ENCODE data around the gene RAB20. TPM values are rescaled to one million over a fixed set of nuclear protein-coding genes. Genes with fewer than 3 reads are reported as not detected.

The RAB20 gene
- polyA plus RNA-seq, 1 donor from 2014 or later: not detected

GRCh38 chr13:110495881-110496280 is 65.6 kb downstream of the RAB20 start:
- no peak overlapping the region for H2AFZ ChIP-seq (ENCODE audit: low read depth, low read length)
- no peak overlapping the region for H3K27ac ChIP-seq (ENCODE audit: low read length)
- H3F3A ChIP-seq (ENCODE audit: insufficient read depth, low read length, poor library complexity, severe bottlenecking): no peaks in the 10 kb centered on the region
- no peaks in the 10 kb centered on the region for H3K27me3 ChIP-seq (ENCODE audit: insufficient read depth, low read depth, low read length)
- H3K9ac ChIP-seq (ENCODE audit: low read length): no peak overlapping the region
- H4K20me1 ChIP-seq (ENCODE audit: insufficient read depth): no peaks in the 10 kb centered on the region
- no peaks in the 10 kb centered on the region for H3K9me3 ChIP-seq (ENCODE audit: low read length)
- no peak overlapping the region for H3K4me3 ChIP-seq (ENCODE audit: low read length)
- H3K79me2 ChIP-seq (replicated peaks; ENCODE audit: insufficient read depth, low read length): no peaks in the 10 kb centered on the region
- no peak for TF ChIP-seq EP300 (conservative IDR thresholded peaks at IDR 0.05; ENCODE audit: poor library complexity, severe bottlenecking)
- no peak for TF ChIP-seq SMC3 (conservative IDR thresholded peaks at IDR 0.05; ENCODE audit: poor library complexity)
- H3K36me3 ChIP-seq (ENCODE audit: insufficient read depth, low read length): no peaks in the 10 kb centered on the region
- H3K9me2 ChIP-seq (ENCODE audit: insufficient read depth, low read length): no peaks in the 10 kb centered on the region
- no peak overlapping the region for H3K4me2 ChIP-seq (ENCODE audit: low read length)

- Histone ChIP-seq H2AFZ (ENCODE audit: low read depth, low read length) (no peak overlapping the region), H3K27me3 (ENCODE audit: insufficient read depth, low read depth, low read length) (no peaks in the 10 kb centered on the region), H3K27ac (ENCODE audit: low read length) (no peak overlapping the region), H3K36me3 (ENCODE audit: insufficient read depth, low read length) (no peaks in the 10 kb centered on the region), H3K4me2 (ENCODE audit: low read length) (no peak overlapping the region), H3K4me3 (ENCODE audit: low read length) (no peak overlapping the region), H3K9me3 (ENCODE audit: low read length) (no peaks in the 10 kb centered on the region), H3K79me2 (replicated peaks; ENCODE audit: insufficient read depth, low read length) (no peaks in the 10 kb centered on the region), H3K9me2 (ENCODE audit: insufficient read depth, low read length) (no peaks in the 10 kb centered on the region), H3F3A (ENCODE audit: insufficient read depth, low read length, poor library complexity, severe bottlenecking) (no peaks in the 10 kb centered on the region), H4K20me1 (ENCODE audit: insufficient read depth) (no peaks in the 10 kb centered on the region), H3K9ac (ENCODE audit: low read length) (no peak overlapping the region)
- TF ChIP-seq EZH2 (IDR thresholded peaks at IDR 0.05; ENCODE audit: borderline replicate concordance, insufficient read depth, low read length, poor library complexity, severe bottlenecking) (no peak), TAF1 (IDR thresholded peaks at IDR 0.05; ENCODE audit: low read depth) (no peak), MXI1 (conservative IDR thresholded peaks at IDR 0.05; ENCODE audit: poor library complexity, severe bottlenecking) (no peak), CTCF (IDR thresholded peaks at IDR 0.05; ENCODE audit: poor library complexity, severe bottlenecking) (no peak)
These were observed 66.1 kb downstream of the RAB20 start for GRCh38 chr13:110495376-110495775.

- Histone ChIP-seq H3K9me3 (ENCODE audit: low read length) (no peaks in the 10 kb centered on the region), H3K79me2 (replicated peaks; ENCODE audit: insufficient read depth, low read length) (no peaks in the 10 kb centered on the region), H3K27ac (ENCODE audit: low read length) (no peak overlapping the region), H4K20me1 (ENCODE audit: insufficient read depth) (no peaks in the 10 kb centered on the region), H3K4me3 (ENCODE audit: low read length) (no peak overlapping the region), H3K4me2 (ENCODE audit: low read length) (no peak overlapping the region), H2AFZ (ENCODE audit: low read depth, low read length) (no peak overlapping the region), H3F3A (ENCODE audit: insufficient read depth, low read length, poor library complexity, severe bottlenecking) (no peaks in the 10 kb centered on the region), H3K9ac (ENCODE audit: low read length) (no peak overlapping the region), H3K27me3 (ENCODE audit: insufficient read depth, low read depth, low read length) (no peaks in the 10 kb centered on the region), H3K9me2 (ENCODE audit: insufficient read depth, low read length) (no peaks in the 10 kb centered on the region), H3K36me3 (ENCODE audit: insufficient read depth, low read length) (no peaks in the 10 kb centered on the region)
- TF ChIP-seq EP300 (conservative IDR thresholded peaks at IDR 0.05; ENCODE audit: poor library complexity, severe bottlenecking) (no peak), REST (IDR thresholded peaks at IDR 0.05; ENCODE audit: borderline replicate concordance) (no peak), RAD21 (conservative IDR thresholded peaks at IDR 0.05) (no peak), TAF1 (IDR thresholded peaks at IDR 0.05; ENCODE audit: low read depth) (no peak), EZH2 (IDR thresholded peaks at IDR 0.05; ENCODE audit: borderline replicate concordance, insufficient read depth, low read length, poor library complexity, severe bottlenecking) (no peak), CTCF (IDR thresholded peaks at IDR 0.05; ENCODE audit: poor library complexity, severe bottlenecking) (no peak), POLR2AphosphoS5 (IDR thresholded peaks at IDR 0.05) (no peak), MXI1 (conservative IDR thresholded peaks at IDR 0.05; ENCODE audit: poor library complexity, severe bottlenecking) (no peak), SMC3 (conservative IDR thresholded peaks at IDR 0.05; ENCODE audit: poor library complexity) (no peak)
These were observed 67.9 kb downstream of the RAB20 start for GRCh38 chr13:110493613-110494012.
